Activated CD8-positive, alpha-beta T cell treated with anti-CD3 and anti-CD28 coated beads for 36 hours (primary cell): ENCODE results near the gene PRKCG. TPM values are rescaled to one million over a fixed set of nuclear protein-coding genes. Genes with fewer than 3 reads are reported as not detected.

Experiments
- ATAC-seq: fragments of 200-7000 bp; cut with Tn5 transposase; one replicate; pipeline ENCODE4 v1.10.0; 2021; ENCODE audit warnings: mild to moderate bottlenecking, moderate library complexity
- CTCF ChIA-PET: fragments of 350-600 bp; sonication (Branson Sonifier 250); formaldehyde crosslinking; loops from one replicate; lab custom pipeline; 2021; ENCODE audit warnings: antibody characterized with exemption; lab: Charles Lee
- POLR2A ChIA-PET: fragments of 350-600 bp; sonication (Branson Sonifier 250); formaldehyde crosslinking; loops from one replicate; lab custom pipeline; 2021; ENCODE audit warnings: antibody characterized with exemption; lab: Charles Lee
- DNase-seq: peaks from one replicate; pipeline ENCODE4 v3.0.0-alpha.2; 2020
- H3K27ac Mint-ChIP-seq: one replicate; pipeline ENCODE4 v1.8.0; 2021; ENCODE audit warnings: mild to moderate bottlenecking, mixed read lengths
- H3K27me3 Mint-ChIP-seq: one replicate; pipeline ENCODE4 v1.8.0; 2021; ENCODE audit warnings: mixed read lengths
- H3K36me3 Mint-ChIP-seq: one replicate; pipeline ENCODE4 v1.8.0; 2021; ENCODE audit warnings: low read depth, mixed read lengths
- H3K4me1 Mint-ChIP-seq: one replicate; pipeline ENCODE4 v1.8.0; 2021; ENCODE audit warnings: low read depth, mixed read lengths
- H3K4me3 Mint-ChIP-seq: one replicate; pipeline ENCODE4 v1.8.0; 2021; ENCODE audit warnings: mild to moderate bottlenecking, moderate library complexity, mixed read lengths
- H3K9me3 Mint-ChIP-seq: one replicate; pipeline ENCODE4 v1.8.0; 2021; ENCODE audit warnings: mixed read lengths
- intact Hi-C: fragments of 100-400 bp; cut with micrococcal nuclease; formaldehyde crosslinking; loops from one replicate; pipeline ENCODE4 v1.10.0; 2022
- total RNA-seq, 2 experiments: library from RNA; stranded (reverse); gene quantifications; one replicate each; pipeline ENCODE4 v1.2.3, GENCODE V29; 2021
- TF ChIP-seq, protein P1 (sequence below): fragments of 200-600 bp; IDR thresholded peaks from one replicate; pipeline ENCODE4 v1.8.0; 2022; ENCODE audit warnings: antibody characterized with exemption, mild to moderate bottlenecking

Gene PRKCG
- total RNA-seq, 2 experiments from 2014 or later: 0.11 TPM; not detected in 1

DNA sequence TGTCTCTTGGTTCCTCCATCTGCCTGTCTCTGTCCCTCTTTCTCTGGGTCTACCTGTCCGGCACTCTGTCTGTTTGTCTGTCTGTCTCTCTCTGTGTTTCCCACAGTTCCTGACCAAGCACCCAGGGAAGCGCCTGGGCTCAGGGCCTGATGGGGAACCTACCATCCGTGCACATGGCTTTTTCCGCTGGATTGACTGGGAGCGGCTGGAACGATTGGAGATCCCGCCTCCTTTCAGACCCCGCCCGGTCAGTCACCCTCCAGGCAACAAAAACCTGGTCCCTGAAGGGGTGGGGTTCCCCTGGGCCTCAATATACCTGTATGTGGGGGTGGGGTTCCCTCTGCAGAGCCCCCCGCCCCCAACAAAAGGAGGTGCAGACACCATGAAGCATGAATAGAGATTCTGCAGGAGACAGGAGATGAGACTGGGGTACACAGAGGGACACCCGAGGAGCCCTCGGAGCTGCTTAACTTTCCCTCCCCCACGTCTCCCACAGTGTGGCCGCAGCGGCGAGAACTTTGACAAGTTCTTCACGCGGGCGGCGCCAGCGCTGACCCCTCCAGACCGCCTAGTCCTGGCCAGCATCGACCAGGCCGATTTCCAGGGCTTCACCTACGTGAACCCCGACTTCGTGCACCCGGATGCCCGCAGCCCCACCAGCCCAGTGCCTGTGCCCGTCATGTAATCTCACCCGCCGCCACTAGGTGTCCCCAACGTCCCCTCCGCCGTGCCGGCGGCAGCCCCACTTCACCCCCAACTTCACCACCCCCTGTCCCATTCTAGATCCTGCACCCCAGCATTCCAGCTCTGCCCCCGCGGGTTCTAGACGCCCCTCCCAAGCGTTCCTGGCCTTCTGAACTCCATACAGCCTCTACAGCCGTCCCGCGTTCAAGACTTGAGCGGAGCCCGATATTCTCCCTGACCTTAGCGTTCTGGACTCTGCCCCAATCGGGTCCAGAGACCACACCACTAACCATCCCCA, 24.5 kb downstream of the PRKCG start:
- intact Hi-C loops: loop anchor here (10.0 kb wide), 1 partner anchor 62 kb away; no protein-coding TSS in a partner anchor
- DNase-seq (peak; percentile 73), ATAC-seq (peak; percentile 72)
- Mint-ChIP-seq H3K36me3 (peaks cover 2% of the 10 kb centered on the region), H3K27me3 (peaks cover 65% of the 10 kb centered on the region), H3K9me3 (no peaks in the 10 kb centered on the region), H3K4me3 (no peak overlapping the region), H3K4me1 (peaks cover 14% of the 10 kb centered on the region), H3K27ac (no peak overlapping the region)
- TF ChIP-seq, protein P1, sequence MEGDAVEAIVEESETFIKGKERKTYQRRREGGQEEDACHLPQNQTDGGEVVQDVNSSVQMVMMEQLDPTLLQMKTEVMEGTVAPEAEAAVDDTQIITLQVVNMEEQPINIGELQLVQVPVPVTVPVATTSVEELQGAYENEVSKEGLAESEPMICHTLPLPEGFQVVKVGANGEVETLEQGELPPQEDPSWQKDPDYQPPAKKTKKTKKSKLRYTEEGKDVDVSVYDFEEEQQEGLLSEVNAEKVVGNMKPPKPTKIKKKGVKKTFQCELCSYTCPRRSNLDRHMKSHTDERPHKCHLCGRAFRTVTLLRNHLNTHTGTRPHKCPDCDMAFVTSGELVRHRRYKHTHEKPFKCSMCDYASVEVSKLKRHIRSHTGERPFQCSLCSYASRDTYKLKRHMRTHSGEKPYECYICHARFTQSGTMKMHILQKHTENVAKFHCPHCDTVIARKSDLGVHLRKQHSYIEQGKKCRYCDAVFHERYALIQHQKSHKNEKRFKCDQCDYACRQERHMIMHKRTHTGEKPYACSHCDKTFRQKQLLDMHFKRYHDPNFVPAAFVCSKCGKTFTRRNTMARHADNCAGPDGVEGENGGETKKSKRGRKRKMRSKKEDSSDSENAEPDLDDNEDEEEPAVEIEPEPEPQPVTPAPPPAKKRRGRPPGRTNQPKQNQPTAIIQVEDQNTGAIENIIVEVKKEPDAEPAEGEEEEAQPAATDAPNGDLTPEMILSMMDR: peak; percentile 86
- POLR2A ChIA-PET: interaction anchor here (1.1 kb wide), 1 partner anchor 24 kb away, joined by 3 read pairs; the partner anchor contains the start of gene PRKCG
- CTCF ChIA-PET: interaction anchor here (0.9 to 1.5 kb wide), 5 partner anchors 8 to 125 kb away, joined by 3 to 5 read pairs (median 3); no protein-coding TSS in a partner anchor

GRCh38 chr19:53907193-53907581, 25.2 kb downstream of the PRKCG start:
- ChIA-PET POLR2A (interaction anchor here (1.1 kb wide), 1 partner anchor 25 kb away, joined by 3 read pairs; the partner anchor contains the start of gene PRKCG), CTCF (interaction anchor here (0.5 to 1.6 kb wide), 8 partner anchors 8 to 124 kb away, joined by 3 to 5 read pairs (median 3); no protein-coding TSS in a partner anchor)
- Mint-ChIP-seq H3K27ac (no peak overlapping the region), H3K27me3 (peaks cover 69% of the 10 kb centered on the region), H3K9me3 (no peaks in the 10 kb centered on the region), H3K4me1 (peaks cover 14% of the 10 kb centered on the region), H3K4me3 (no peak overlapping the region), H3K36me3 (peaks cover 2% of the 10 kb centered on the region)
- intact Hi-C loops: loop anchor here (10.0 kb wide), 1 partner anchor 62 kb away; no protein-coding TSS in a partner anchor
- ATAC-seq (no peak), DNase-seq (no peak)
- TF ChIP-seq, protein P1: no peak

- ATAC-seq: no peak
- no peak overlapping the region for H3K4me3 Mint-ChIP-seq
- H3K4me1 Mint-ChIP-seq: peaks cover 14% of the 10 kb centered on the region
Measured at GRCh38 chr19:53907690-53908089, 25.7 kb downstream of the PRKCG start.

DNA sequence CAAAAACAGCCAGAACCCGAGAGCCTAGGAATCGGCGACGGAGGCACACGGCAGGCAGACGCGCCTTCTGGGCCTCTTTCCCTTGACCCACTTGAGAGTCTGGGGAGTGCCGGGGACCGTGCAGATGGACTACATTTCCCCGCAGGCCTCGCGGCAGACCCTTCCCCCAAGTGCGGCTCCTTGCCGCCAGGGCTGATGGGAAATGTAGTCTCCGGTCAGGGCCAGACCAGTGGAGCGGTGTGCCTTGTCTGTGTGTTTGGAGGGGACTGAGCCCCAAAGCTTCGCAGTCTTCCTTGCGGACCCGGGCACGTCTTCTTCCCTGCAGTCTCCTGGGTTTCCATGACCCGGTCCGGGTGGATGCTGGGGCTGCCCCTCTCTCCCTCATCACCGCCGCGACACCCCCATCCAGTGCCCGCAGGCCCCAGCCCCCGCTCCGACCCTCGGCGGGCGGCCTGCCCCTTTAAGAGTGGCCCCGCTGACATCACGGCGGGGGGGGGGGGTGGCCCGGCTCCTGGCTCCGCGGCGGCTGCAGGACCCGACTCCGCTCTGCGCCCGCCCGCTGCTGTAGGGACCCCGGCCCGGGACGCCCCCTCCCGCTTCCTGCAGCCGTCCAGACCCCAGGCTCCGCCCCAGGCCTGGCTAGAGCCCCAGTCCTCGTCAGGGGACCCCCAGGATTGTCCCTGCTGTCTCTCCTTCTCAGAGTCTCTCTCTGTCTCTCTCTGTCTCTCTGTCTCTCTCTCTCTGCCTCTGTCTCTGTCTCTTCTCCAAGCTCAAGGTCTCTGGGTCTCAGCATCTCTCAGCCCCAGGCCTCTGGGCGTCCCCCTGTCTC, 26.3 kb downstream of the PRKCG start:
- Mint-ChIP-seq H3K36me3 (no peaks in the 10 kb centered on the region), H3K4me3 (no peak overlapping the region), H3K27ac (no peak overlapping the region), H3K9me3 (no peaks in the 10 kb centered on the region), H3K27me3 (peaks cover 65% of the 10 kb centered on the region), H3K4me1 (peaks cover 14% of the 10 kb centered on the region)
- ChIA-PET POLR2A (no interaction called here), CTCF (interaction anchor here (0.8 to 1.6 kb wide), 4 partner anchors 7 to 123 kb away, joined by 3 to 5 read pairs (median 3); no protein-coding TSS in a partner anchor)
- intact Hi-C loops: loop anchor here (10.0 kb wide), 1 partner anchor 64 kb away; no protein-coding TSS in a partner anchor
- TF ChIP-seq, protein P1: no peak
- ATAC-seq (peak; percentile 92), DNase-seq (peak; percentile 73)

More at GRCh38 chr19:53907690-53908089, 25.7 kb downstream of the PRKCG start:
- no peak for DNase-seq
- H3K36me3 Mint-ChIP-seq: peaks cover 2% of the 10 kb centered on the region
- H3K27me3 Mint-ChIP-seq: peaks cover 68% of the 10 kb centered on the region
- ChIA-PET POLR2A (no interaction called here), CTCF (interaction anchor here (0.5 to 1.6 kb wide), 8 partner anchors 8 to 124 kb away, joined by 3 to 5 read pairs (median 3); no protein-coding TSS in a partner anchor)
- H3K27ac Mint-ChIP-seq: no peak overlapping the region
- TF ChIP-seq, protein P1: no peak
- no peaks in the 10 kb centered on the region for H3K9me3 Mint-ChIP-seq
- intact Hi-C loops: loop anchor here (10.0 kb wide), 1 partner anchor 63 kb away; no protein-coding TSS in a partner anchor
